ENCODE results near the gene NMNAT3. TPM values are rescaled to one million over a fixed set of nuclear protein-coding genes. Genes with fewer than 3 reads are reported as not detected.
A peak's percentile ranks its signal among the peaks of the same experiment; 100 is the strongest.

Gene NMNAT3
- total RNA-seq, 1 donor from 2014 or later, result 0.95 TPM

- Histone ChIP-seq H3F3A (ENCODE audit: low read depth) (no peaks in the 10 kb centered on the region), H3K9ac (no peak overlapping the region), H3K27ac (no peak overlapping the region), H4K20me1 (ENCODE audit: low read depth) (no peaks in the 10 kb centered on the region), H3K4me3 (no peak overlapping the region), H3K27me3 (no peaks in the 10 kb centered on the region), H3K9me3 (ENCODE audit: low read depth) (no peaks in the 10 kb centered on the region), H3K36me3 (no peaks in the 10 kb centered on the region), H3K79me2 (ENCODE audit: low read depth) (no peaks in the 10 kb centered on the region), H3K4me2 (peak overlapping the region; percentile 28), H3K4me1 (peaks cover 16% of the 10 kb centered on the region), H2AFZ (replicated peaks) (no peak overlapping the region)
- Mint-ChIP-seq H3K4me3 (peak overlapping the region; percentile 11), H3K27ac (peak overlapping the region; percentile 46), H3K4me1 (peaks cover 48% of the 10 kb centered on the region), H3K9me3 (no peaks in the 10 kb centered on the region), H3K27me3 (ENCODE audit: insufficient read depth, low read depth) (peaks cover 5% of the 10 kb centered on the region), H3K36me3 (no peaks in the 10 kb centered on the region)
- no peak for TF ChIP-seq EZH2 (IDR thresholded peaks at IDR 0.05)
- TF ChIP-seq EZH2phosphoT487 (IDR thresholded peaks at IDR 0.05), result no peak
- TF ChIP-seq CTCF (IDR thresholded peaks at IDR 0.05), result no peak
- DNase-seq (ENCODE audit: low spot score), result peak; percentile 52
Measured at GRCh38 chr3:139559541-139559940, 118.2 kb downstream of the NMNAT3 start.

- H3K4me1 Mint-ChIP-seq, result peaks cover 44% of the 10 kb centered on the region
- Histone ChIP-seq H4K20me1 (ENCODE audit: low read depth) (no peaks in the 10 kb centered on the region), H3K9ac (no peak overlapping the region), H3K9me3 (ENCODE audit: low read depth) (no peaks in the 10 kb centered on the region), H3K4me1 (peaks cover 16% of the 10 kb centered on the region), H2AFZ (replicated peaks) (no peak overlapping the region), H3F3A (ENCODE audit: low read depth) (no peaks in the 10 kb centered on the region), H3K27ac (no peak overlapping the region), H3K79me2 (ENCODE audit: low read depth) (no peaks in the 10 kb centered on the region), H3K27me3 (no peaks in the 10 kb centered on the region), H3K4me3 (no peak overlapping the region), H3K4me2 (no peak overlapping the region), H3K36me3 (no peaks in the 10 kb centered on the region)
- no peak for DNase-seq (ENCODE audit: low spot score)
- TF ChIP-seq EZH2 (IDR thresholded peaks at IDR 0.05) (no peak), EZH2phosphoT487 (IDR thresholded peaks at IDR 0.05) (no peak), CTCF (IDR thresholded peaks at IDR 0.05) (no peak)
- H3K4me3 Mint-ChIP-seq, result no peak overlapping the region
- no peaks in the 10 kb centered on the region for H3K9me3 Mint-ChIP-seq
- no peak overlapping the region for H3K27ac Mint-ChIP-seq
- H3K36me3 Mint-ChIP-seq, result no peaks in the 10 kb centered on the region
- peaks cover 2% of the 10 kb centered on the region for H3K27me3 Mint-ChIP-seq (ENCODE audit: insufficient read depth, low read depth)
Measured at GRCh38 chr3:139558351-139559266, 119.2 kb downstream of the NMNAT3 start.

GRCh38 chr3:139557041-139557440 is 120.7 kb downstream of the NMNAT3 start:
- Histone ChIP-seq H4K20me1 (ENCODE audit: low read depth) (no peaks in the 10 kb centered on the region), H3K79me2 (ENCODE audit: low read depth) (no peaks in the 10 kb centered on the region), H3K9me3 (ENCODE audit: low read depth) (no peaks in the 10 kb centered on the region), H3K27me3 (no peaks in the 10 kb centered on the region), H3K9ac (no peak overlapping the region), H3K4me1 (peaks cover 16% of the 10 kb centered on the region), H3K36me3 (no peaks in the 10 kb centered on the region), H2AFZ (replicated peaks) (no peak overlapping the region), H3K4me2 (no peak overlapping the region), H3F3A (ENCODE audit: low read depth) (no peaks in the 10 kb centered on the region), H3K4me3 (no peak overlapping the region), H3K27ac (no peak overlapping the region)
- Mint-ChIP-seq H3K9me3 (no peaks in the 10 kb centered on the region), H3K27me3 (ENCODE audit: insufficient read depth, low read depth) (peaks cover 2% of the 10 kb centered on the region), H3K36me3 (no peaks in the 10 kb centered on the region), H3K4me1 (peaks cover 47% of the 10 kb centered on the region), H3K27ac (no peak overlapping the region), H3K4me3 (no peak overlapping the region)
- no peak for DNase-seq (ENCODE audit: low spot score)
- TF ChIP-seq EZH2 (IDR thresholded peaks at IDR 0.05) (no peak), CTCF (IDR thresholded peaks at IDR 0.05) (no peak), EZH2phosphoT487 (IDR thresholded peaks at IDR 0.05) (no peak)

Measured in neural progenitor cell (in vitro differentiated cells).